Thoracic aorta (tissue), 2 donors: ENCODE data around the gene DHX36. TPM values are rescaled to one million over a fixed set of nuclear protein-coding genes. Genes with fewer than 3 reads are reported as not detected.

Experiments
- ATAC-seq: fragments of 150-250 bp; one replicate; pipeline ENCODE4 v1.8.0; 2017; ENCODE audit warnings: low read depth; ENCODE audit not compliant: insufficient number of reproducible peaks, low FRiP score
- DNase-seq: peaks from one replicate; pipeline ENCODE4 v3.0.0-alpha.2; 2020; ENCODE audit warnings: low spot score
- H3K27ac ChIP-seq, 2 donors: fragments of 200-600 bp; sonication (generic); 1 replicate in 1 of 2; 2 replicates in 1 of 2; pipeline ENCODE4 v1.5.1; 2016; ENCODE audit warnings: mild to moderate bottlenecking in 2 of 2, moderate library complexity in 2 of 2
- H3K27me3 ChIP-seq: fragments of 200-600 bp; sonication (generic); replicated peaks from 2 replicates; pipeline ENCODE4 v1.6.0; 2016; ENCODE audit warnings: mild to moderate bottlenecking; ENCODE audit not compliant: insufficient read depth
- H3K36me3 ChIP-seq: fragments of 200-600 bp; sonication (generic); one replicate; pipeline ENCODE4 v1.5.1; 2016
- H3K4me1 ChIP-seq, 2 donors: fragments of 200-600 bp; sonication (generic); 1 replicate in 1 of 2; 2 replicates in 1 of 2; pipeline versions ENCODE4 v1.5.1 to v1.6.0; 2016; ENCODE audit warnings: low read depth in 2 of 2, mild to moderate bottlenecking in 1 of 2; ENCODE audit not compliant: control insufficient read depth in 1 of 2
- H3K4me3 ChIP-seq: fragments of 200-600 bp; sonication (generic); 2 replicates; pipeline ENCODE4 v1.5.1; 2016; ENCODE audit warnings: mild to moderate bottlenecking
- H3K9me3 ChIP-seq: fragments of 200-600 bp; sonication (generic); 2 replicates; pipeline ENCODE4 v1.5.1; 2016
- total RNA-seq, 2 donors: library from RNA; depleted of rRNA; stranded (reverse); fragments of >200 nt; gene quantifications; one replicate each; pipeline versions ENCODE4 v1.1.0 to v1.2.3, GENCODE V29; 2016
- TF ChIP-seq, protein P1 (sequence below): fragments of 200-600 bp; sonication (generic); IDR thresholded peaks from one replicate; pipeline ENCODE4 v1.5.1; 2019; ENCODE audit warnings: antibody characterized with exemption

DHX36 gene
- total RNA-seq, 2 donors from 2014 or later: 71.5 to 128 TPM

DNA sequence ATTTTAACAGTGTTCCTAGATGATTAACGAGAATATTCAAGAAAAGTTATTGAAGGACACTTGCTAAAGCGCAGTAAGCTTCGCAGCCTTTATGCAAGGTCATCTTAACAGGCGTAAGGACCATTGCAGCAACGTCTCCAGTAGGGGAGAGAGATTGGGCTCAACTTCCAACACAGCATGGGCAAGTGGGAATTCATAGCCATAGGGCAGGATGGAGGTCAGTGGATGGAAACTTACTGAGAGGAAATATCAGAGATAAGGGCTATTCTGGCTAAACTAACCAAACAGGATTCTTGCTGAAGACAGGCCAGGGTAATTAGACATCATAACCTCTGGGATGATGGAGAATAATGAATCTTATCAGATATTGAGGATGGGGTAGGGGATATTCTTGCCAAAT, 82.8 kb downstream of the DHX36 start:
- TF ChIP-seq, protein P1, sequence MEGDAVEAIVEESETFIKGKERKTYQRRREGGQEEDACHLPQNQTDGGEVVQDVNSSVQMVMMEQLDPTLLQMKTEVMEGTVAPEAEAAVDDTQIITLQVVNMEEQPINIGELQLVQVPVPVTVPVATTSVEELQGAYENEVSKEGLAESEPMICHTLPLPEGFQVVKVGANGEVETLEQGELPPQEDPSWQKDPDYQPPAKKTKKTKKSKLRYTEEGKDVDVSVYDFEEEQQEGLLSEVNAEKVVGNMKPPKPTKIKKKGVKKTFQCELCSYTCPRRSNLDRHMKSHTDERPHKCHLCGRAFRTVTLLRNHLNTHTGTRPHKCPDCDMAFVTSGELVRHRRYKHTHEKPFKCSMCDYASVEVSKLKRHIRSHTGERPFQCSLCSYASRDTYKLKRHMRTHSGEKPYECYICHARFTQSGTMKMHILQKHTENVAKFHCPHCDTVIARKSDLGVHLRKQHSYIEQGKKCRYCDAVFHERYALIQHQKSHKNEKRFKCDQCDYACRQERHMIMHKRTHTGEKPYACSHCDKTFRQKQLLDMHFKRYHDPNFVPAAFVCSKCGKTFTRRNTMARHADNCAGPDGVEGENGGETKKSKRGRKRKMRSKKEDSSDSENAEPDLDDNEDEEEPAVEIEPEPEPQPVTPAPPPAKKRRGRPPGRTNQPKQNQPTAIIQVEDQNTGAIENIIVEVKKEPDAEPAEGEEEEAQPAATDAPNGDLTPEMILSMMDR: no peak
- no peak for DNase-seq
- Histone ChIP-seq H3K4me3 (no peak overlapping the region), H3K36me3 (peaks cover 3% of the 10 kb centered on the region), H3K4me1 (peaks cover 16 to 40% of the 10 kb centered on the region in 2 donors), H3K27ac (peak overlapping the region in 1 of 2 donors; percentile 88), H3K27me3 (no peaks in the 10 kb centered on the region), H3K9me3 (no peaks in the 10 kb centered on the region)
- no peak for ATAC-seq

DNA sequence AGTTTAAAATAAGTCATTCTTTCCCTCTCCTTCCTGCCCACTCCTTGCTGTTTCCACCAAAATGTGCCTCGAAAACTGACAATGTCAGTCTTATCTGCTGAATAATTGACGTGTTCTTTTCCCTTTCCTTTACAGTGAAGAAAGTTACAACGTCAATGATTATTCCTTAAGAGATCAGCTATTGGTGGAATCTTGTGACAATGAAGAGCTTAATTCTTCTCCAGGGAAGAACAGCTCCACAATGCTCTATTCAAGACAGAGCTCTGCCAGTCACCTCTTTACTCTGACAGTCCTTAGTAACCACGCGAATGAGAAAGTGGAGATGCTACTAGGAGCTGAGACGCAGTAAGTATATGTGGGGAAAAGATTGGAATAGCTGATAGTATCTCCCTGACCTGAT, 84.1 kb downstream of the DHX36 start:
- Histone ChIP-seq H3K4me3 (no peak overlapping the region), H3K27me3 (no peaks in the 10 kb centered on the region), H3K4me1 (peaks cover 16 to 34% of the 10 kb centered on the region in 2 donors), H3K27ac (no peak overlapping the region), H3K9me3 (no peaks in the 10 kb centered on the region), H3K36me3 (peaks cover 3% of the 10 kb centered on the region)
- TF ChIP-seq, protein P1: no peak
- no peak for ATAC-seq
- DNase-seq: no peak

DNA sequence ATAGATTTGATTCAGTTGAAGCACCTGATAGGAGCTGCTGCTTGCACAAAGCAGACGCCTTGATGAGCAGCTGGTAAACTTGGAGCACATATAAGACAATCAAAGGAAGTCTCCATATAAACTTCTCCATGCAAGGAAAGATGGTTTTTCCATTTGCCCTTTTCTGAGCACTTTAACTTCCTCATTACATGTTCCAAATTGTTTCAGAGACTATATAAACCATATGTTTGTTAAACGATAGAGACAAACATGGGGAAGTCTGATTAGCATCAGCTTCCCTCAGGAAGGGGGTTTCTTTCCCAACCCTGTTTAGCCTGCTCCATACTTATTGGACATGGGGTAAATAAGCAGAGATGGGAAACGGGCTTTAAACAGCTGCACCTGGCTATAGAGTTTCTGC, 88.0 kb downstream of the DHX36 start:
- no peak overlapping the region for H3K4me3 ChIP-seq
- no peaks in the 10 kb centered on the region for H3K9me3 ChIP-seq
- DNase-seq (no peak), ATAC-seq (no peak)
- no peaks in the 10 kb centered on the region for H3K27me3 ChIP-seq
- H3K36me3 ChIP-seq: peaks cover 3% of the 10 kb centered on the region
- no peak overlapping the region for H3K27ac ChIP-seq
- TF ChIP-seq, protein P1: no peak
- peaks cover 0 to 6% of the 10 kb centered on the region in 2 donors for H3K4me1 ChIP-seq

DNA sequence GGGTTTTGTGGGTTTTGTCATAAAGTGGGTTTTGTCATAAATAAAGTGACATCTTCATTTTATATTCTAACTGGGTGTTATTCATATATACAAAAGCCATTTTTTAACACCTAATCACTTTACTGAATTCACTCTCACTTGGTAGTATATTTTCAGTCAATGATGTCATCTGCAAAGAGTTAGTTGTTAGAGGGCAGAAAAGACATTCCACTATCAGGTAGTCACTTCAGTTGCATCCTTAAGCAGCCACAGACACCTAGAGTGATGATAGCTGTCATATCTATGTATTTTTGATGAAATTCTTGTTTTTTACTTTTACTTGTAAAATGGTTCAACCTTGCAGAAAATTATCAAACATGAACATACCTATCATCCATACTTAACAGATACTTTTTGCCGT, 89.0 kb downstream of the DHX36 start:
- no peak overlapping the region for H3K4me3 ChIP-seq
- H3K27ac ChIP-seq: no peak overlapping the region
- ATAC-seq (no peak), DNase-seq (no peak)
- H3K9me3 ChIP-seq: no peaks in the 10 kb centered on the region
- H3K4me1 ChIP-seq: peaks cover 0 to 6% of the 10 kb centered on the region in 2 donors
- H3K36me3 ChIP-seq: no peaks in the 10 kb centered on the region
- TF ChIP-seq, protein P1: no peak
- H3K27me3 ChIP-seq: no peaks in the 10 kb centered on the region

DNA sequence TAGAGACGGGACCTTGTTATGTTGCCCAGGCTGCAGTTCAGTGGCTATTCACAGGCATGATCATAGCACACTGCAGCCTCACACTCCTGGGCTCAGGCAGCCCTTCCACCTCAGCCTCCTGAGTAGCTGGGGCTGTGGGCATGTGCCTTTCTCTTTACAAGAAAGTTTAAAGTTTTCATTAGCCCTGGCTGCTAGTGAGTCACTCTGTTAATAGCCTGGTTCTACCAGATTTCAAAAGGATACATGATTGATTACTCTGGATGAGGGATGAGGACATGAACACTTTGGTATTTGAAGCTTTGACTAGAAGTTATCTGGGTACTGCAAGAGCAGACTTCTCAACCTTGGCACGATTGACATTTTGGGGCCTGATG, 95.1 kb downstream of the DHX36 start:
- Histone ChIP-seq H3K4me3 (no peak overlapping the region), H3K36me3 (no peaks in the 10 kb centered on the region), H3K27me3 (no peaks in the 10 kb centered on the region), H3K4me1 (peaks cover 10 to 11% of the 10 kb centered on the region in 2 donors), H3K9me3 (no peaks in the 10 kb centered on the region), H3K27ac (no peak overlapping the region)
- TF ChIP-seq, protein P1: no peak
- DNase-seq (no peak), ATAC-seq (no peak)
